Uterus (tissue), 2 donors: ENCODE data around the gene KMT5B.
"Not testable (repeated sequence)": the region's sequence is repeated elsewhere in the genome, so short reads cannot be mapped to it uniquely, and the experiment has no call there.

Experiments used
- POLR2A ChIP-seq, 2 donors: fragments of 450-650 bp; IDR thresholded peaks; one replicate each; pipeline ENCODE4 v1.6.1; 2016; ENCODE audit warnings: antibody characterized with exemption in 2 of 2, mild to moderate bottlenecking in 1 of 2, moderate library complexity in 1 of 2
- TF ChIP-seq, protein P1 (sequence below), 4 experiments: fragments of 200-600 bp in 2 of 4; fragments of 450-650 bp in 2 of 4; sonication (generic) in 2 of 4; IDR thresholded peaks; one replicate each; pipeline ENCODE4 v1.5.1; 2016 to 2019; ENCODE audit warnings: antibody characterized with exemption in 4 of 4, mild to moderate bottlenecking in 2 of 4, moderate library complexity in 1 of 4

DNA sequence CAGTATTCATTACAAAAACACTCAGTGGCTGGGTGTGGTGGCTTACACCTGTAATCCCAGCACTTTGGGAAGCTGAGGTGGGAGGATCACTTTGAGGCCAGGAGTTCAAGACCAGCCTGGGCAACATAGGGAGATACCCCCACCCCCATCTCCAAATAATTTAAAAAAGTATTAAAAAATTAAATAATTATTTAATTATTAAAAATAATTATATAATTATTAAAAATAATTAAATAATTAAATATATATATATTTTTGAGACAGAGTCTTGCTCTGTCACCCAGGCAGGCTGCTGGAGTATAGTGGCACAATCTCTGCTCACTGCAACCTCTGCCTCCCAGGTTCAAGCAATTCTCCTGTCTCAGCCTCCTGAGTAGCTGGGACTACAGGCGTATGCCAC lies 30.8 kb upstream of the KMT5B start:
- TF ChIP-seq, protein P1, sequence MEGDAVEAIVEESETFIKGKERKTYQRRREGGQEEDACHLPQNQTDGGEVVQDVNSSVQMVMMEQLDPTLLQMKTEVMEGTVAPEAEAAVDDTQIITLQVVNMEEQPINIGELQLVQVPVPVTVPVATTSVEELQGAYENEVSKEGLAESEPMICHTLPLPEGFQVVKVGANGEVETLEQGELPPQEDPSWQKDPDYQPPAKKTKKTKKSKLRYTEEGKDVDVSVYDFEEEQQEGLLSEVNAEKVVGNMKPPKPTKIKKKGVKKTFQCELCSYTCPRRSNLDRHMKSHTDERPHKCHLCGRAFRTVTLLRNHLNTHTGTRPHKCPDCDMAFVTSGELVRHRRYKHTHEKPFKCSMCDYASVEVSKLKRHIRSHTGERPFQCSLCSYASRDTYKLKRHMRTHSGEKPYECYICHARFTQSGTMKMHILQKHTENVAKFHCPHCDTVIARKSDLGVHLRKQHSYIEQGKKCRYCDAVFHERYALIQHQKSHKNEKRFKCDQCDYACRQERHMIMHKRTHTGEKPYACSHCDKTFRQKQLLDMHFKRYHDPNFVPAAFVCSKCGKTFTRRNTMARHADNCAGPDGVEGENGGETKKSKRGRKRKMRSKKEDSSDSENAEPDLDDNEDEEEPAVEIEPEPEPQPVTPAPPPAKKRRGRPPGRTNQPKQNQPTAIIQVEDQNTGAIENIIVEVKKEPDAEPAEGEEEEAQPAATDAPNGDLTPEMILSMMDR (IDR thresholded peaks at IDR 0.05), result not testable (repeated sequence)
- TF ChIP-seq POLR2A (IDR thresholded peaks at IDR 0.05), result not testable (repeated sequence)
